MCF 10A (cell line): ENCODE data around the gene ATP6V1C2. TPM values are rescaled to one million over a fixed set of nuclear protein-coding genes. Genes with fewer than 3 reads are reported as not detected.
"Not testable (repeated sequence)": the region's sequence is repeated elsewhere in the genome, so short reads cannot be mapped to it uniquely, and the experiment has no call there.

Source experiments
- BruUV-seq: library from RNA; stranded (reverse); fragments of 400-500 nt; replicated peaks from 2 replicates; lab custom pipeline; 2021; lab: Mats Ljungman, UMichigan
- CTCF ChIA-PET: fragments of 300-600 bp; sonication (Branson Sonifier 250); formaldehyde crosslinking; extraction: SDS; loops from one replicate; lab custom pipeline; 2021; ENCODE audit warnings: antibody characterized with exemption, inconsistent platforms; lab: Yijun Ruan, JAX
- POLR2A ChIA-PET: fragments of 300-600, 350-650 bp; sonication (Branson Sonifier 250); formaldehyde crosslinking; extraction: SDS; loops from one replicate; lab custom pipeline; 2020; ENCODE audit warnings: antibody characterized with exemption, inconsistent platforms; lab: Yijun Ruan, JAX
- DNase-seq: peaks from one replicate; pipeline ENCODE4 v3.0.0-alpha.2; 2018; ENCODE audit not compliant: unreplicated experiment
- H3K27ac Mint-ChIP-seq: one replicate; pipeline ENCODE4 v1.8.0; 2022; ENCODE audit warnings: mild to moderate bottlenecking, low read depth, mixed read lengths; ENCODE audit not compliant: unreplicated experiment
- H3K27me3 Mint-ChIP-seq: one replicate; pipeline ENCODE4 v1.8.0; 2022; ENCODE audit warnings: mixed read lengths; ENCODE audit not compliant: insufficient read depth, unreplicated experiment
- H3K36me3 Mint-ChIP-seq: one replicate; pipeline ENCODE4 v1.8.0; 2022; ENCODE audit warnings: mild to moderate bottlenecking, moderate library complexity, mixed read lengths; ENCODE audit not compliant: insufficient read depth, unreplicated experiment
- H3K4me1 Mint-ChIP-seq: one replicate; pipeline ENCODE4 v1.8.0; 2022; ENCODE audit warnings: mixed read lengths; ENCODE audit not compliant: insufficient read depth, unreplicated experiment
- H3K4me3 Mint-ChIP-seq: one replicate; pipeline ENCODE4 v1.8.0; 2022; ENCODE audit warnings: mild to moderate bottlenecking, moderate library complexity, mixed read lengths; ENCODE audit not compliant: unreplicated experiment
- H3K9me3 Mint-ChIP-seq: one replicate; pipeline ENCODE4 v1.8.0; 2022; ENCODE audit warnings: mixed read lengths; ENCODE audit not compliant: unreplicated experiment
- intact Hi-C: fragments of 100-400 bp; cut with micrococcal nuclease; formaldehyde crosslinking; loops from 2 replicates; pipeline ENCODE4 v1.14.1; 2022
- total RNA-seq: library from RNA; stranded (reverse); gene quantifications from 2 replicates; pipeline ENCODE4 v1.2.3, GENCODE V29; 2022
- TF ChIP-seq, protein P1 (sequence below): fragments of 200-600 bp; IDR thresholded peaks from one replicate; pipeline ENCODE4 v1.8.0; 2022; ENCODE audit warnings: antibody characterized with exemption, mild to moderate bottlenecking; ENCODE audit not compliant: unreplicated experiment

Gene ATP6V1C2
- total RNA-seq, 1 experiment from 2014 or later, result 0.19 TPM

DNA sequence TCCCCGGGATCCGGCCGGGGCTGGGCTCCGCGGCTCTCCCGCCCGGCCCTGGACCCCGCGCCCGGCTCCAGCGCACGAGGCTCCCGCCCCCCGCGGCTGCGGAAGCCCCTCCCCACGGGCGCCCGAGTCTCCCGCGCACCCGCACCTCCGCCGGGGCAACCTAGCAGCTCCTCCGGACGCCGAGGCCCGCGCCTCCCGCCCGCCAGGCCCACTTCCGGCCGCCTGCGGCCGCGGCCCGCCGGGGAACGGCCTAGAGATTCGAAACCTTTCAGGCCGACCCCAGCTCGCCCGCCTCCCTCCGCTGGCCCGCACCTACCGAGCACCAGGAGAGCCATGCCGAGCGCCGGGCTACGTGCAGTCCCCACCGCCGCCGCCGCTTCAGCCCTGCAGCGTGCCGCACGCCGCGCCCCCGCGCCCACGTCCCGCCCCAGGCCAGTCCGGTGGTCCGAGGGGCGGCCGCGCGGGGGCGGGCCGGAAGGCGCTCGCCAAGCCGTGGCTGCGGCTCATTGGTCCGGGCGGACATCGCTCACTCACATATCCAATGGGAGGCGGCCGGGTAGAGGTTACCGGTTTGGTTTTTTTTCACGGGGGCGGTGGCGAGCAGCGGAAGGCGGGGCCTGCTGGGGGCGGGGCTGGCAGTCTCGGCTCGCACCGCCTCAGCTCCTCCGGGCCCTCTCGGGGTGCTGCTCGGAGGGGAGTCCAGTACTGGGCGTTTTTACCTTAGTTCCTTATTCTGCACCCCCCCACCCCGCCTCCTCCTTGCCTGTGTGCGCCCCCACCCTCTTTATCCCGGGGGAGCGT, 91.1 kb downstream of the ATP6V1C2 start, which contains the start of gene PDIA6:
Gene PDIA6, minus strand, starts transcription at position 424 of the 801 bp plus-strand sequence. Its CDS starts 89 bp downstream, at position 335.
- POLR2A ChIA-PET, result interaction anchor here (0.6 to 2.0 kb wide), 16 partner anchors 11 to 957 kb away, joined by 3 to 11 read pairs (median 4); partner anchors contain the start of gene GREB1
- intact Hi-C loops, result no loop called here
- Mint-ChIP-seq H3K27ac (peak within 1 kb of the TSS; percentile 92), H3K27me3 (peaks cover 18% of the 10 kb centered on the region), H3K9me3 (no peaks in the 10 kb centered on the region), H3K36me3 (peaks cover 5% of the 10 kb centered on the region), H3K4me1 (peaks cover 27% of the 10 kb centered on the region), H3K4me3 (peak within 1 kb of the TSS; percentile 84)
- TF ChIP-seq, protein P1, sequence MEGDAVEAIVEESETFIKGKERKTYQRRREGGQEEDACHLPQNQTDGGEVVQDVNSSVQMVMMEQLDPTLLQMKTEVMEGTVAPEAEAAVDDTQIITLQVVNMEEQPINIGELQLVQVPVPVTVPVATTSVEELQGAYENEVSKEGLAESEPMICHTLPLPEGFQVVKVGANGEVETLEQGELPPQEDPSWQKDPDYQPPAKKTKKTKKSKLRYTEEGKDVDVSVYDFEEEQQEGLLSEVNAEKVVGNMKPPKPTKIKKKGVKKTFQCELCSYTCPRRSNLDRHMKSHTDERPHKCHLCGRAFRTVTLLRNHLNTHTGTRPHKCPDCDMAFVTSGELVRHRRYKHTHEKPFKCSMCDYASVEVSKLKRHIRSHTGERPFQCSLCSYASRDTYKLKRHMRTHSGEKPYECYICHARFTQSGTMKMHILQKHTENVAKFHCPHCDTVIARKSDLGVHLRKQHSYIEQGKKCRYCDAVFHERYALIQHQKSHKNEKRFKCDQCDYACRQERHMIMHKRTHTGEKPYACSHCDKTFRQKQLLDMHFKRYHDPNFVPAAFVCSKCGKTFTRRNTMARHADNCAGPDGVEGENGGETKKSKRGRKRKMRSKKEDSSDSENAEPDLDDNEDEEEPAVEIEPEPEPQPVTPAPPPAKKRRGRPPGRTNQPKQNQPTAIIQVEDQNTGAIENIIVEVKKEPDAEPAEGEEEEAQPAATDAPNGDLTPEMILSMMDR, result no peak
- no TSS peak for BruUV-seq
- DNase-seq, result peak; percentile 96
- CTCF ChIA-PET, result interaction anchor here (0.6 to 5.8 kb wide), 9 partner anchors 10 to 312 kb away, joined by 3 to 28 read pairs (median 4); no protein-coding TSS in a partner anchor

DNA sequence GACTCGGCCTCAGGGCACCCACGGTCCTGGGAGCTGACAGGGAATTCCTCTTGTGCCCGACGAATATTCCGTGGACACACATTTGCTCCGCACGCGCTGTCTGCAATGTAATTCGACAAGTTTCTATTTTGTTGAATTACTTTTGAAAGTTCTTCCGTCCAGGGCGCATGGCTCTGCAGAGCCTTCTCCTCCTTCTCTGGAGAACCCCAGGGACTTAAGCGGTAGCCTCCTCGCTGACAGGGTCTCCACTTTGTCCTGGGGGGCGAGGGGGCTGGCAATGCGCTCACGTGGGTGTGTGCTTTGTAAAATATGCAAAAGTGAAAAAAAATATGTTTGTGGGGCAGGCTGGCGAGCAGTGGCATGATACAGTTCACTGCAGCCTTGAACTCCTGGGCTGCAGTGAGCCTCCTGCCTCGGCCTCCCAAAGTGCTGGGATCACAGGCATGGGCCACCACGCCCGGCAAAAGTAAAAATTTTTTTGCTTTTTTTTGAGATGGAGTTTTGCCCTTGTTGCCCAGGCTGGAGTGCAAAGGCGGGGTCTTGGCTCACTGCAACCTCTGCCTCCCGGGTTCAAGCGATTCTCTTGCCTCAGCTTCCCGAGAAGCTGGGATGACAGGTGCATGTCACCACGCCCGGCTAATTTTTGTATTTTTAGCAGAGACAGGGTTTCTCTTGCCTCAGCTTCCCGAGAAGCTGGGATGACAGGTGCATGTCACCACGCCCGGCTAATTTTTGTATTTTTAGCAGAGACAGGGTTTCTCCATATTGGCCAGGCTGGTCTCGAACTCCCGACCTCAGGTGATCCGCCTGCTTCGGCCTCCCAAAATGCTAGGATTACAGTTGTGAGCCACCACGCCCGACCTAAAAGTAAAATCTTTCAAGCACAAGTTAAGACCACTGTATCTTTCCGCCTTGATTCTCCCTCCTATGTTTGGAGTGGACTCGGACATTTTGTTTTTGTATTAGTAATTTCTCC, 92.0 kb downstream of the ATP6V1C2 start:
- Mint-ChIP-seq H3K4me3 (peak overlapping the region; percentile 84), H3K27me3 (peaks cover 18% of the 10 kb centered on the region), H3K4me1 (peaks cover 21% of the 10 kb centered on the region)
- TSS peak; percentile 63 for BruUV-seq
- H3K9me3 Mint-ChIP-seq, intact Hi-C loops, H3K36me3 Mint-ChIP-seq, H3K27ac Mint-ChIP-seq, DNase-seq: not testable (repeated sequence)
- ChIA-PET CTCF (interaction anchor here (0.9 to 5.8 kb wide), 5 partner anchors 10 to 311 kb away, joined by 5 to 28 read pairs (median 5); no protein-coding TSS in a partner anchor), POLR2A (interaction anchor here (0.6 to 2.0 kb wide), 5 partner anchors 10 to 956 kb away, joined by 3 to 10 read pairs (median 4); no protein-coding TSS in a partner anchor)

DNA sequence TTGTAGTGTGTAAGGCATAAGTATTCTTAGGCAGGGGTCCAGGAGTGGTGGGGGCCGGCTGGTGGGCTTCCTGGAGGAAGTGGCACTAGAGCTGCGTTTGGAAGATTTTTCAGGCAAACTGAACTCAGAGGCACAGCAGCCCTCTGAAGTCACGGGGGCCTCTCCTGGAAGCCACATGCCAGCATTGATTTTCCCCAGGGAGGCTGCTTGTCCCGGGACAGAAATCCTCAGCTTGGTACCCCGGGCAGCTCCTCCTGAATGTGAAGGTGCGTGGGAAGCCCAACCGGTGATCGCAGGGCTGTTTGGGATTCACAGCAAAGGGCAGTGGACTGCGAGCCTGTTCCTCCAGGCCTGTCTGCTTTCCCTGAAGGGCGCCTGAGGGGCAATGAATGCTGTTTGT, 92.7 kb downstream of the ATP6V1C2 start:
- peaks cover 20% of the 10 kb centered on the region for H3K4me1 Mint-ChIP-seq
- no peaks in the 10 kb centered on the region for H3K9me3 Mint-ChIP-seq
- intact Hi-C loops, result no loop called here
- TF ChIP-seq, protein P1, result no peak
- no peaks in the 10 kb centered on the region for H3K36me3 Mint-ChIP-seq
- H3K27ac Mint-ChIP-seq, result no peak overlapping the region
- ChIA-PET POLR2A (no interaction called here), CTCF (interaction anchor here (1.4 to 5.8 kb wide), 2 partner anchors 18 to 22 kb away, joined by 11 to 28 read pairs; no protein-coding TSS in a partner anchor)
- DNase-seq, result no peak
- H3K4me3 Mint-ChIP-seq, result no peak overlapping the region
- H3K27me3 Mint-ChIP-seq, result peaks cover 18% of the 10 kb centered on the region
- no TSS peak for BruUV-seq

DNA sequence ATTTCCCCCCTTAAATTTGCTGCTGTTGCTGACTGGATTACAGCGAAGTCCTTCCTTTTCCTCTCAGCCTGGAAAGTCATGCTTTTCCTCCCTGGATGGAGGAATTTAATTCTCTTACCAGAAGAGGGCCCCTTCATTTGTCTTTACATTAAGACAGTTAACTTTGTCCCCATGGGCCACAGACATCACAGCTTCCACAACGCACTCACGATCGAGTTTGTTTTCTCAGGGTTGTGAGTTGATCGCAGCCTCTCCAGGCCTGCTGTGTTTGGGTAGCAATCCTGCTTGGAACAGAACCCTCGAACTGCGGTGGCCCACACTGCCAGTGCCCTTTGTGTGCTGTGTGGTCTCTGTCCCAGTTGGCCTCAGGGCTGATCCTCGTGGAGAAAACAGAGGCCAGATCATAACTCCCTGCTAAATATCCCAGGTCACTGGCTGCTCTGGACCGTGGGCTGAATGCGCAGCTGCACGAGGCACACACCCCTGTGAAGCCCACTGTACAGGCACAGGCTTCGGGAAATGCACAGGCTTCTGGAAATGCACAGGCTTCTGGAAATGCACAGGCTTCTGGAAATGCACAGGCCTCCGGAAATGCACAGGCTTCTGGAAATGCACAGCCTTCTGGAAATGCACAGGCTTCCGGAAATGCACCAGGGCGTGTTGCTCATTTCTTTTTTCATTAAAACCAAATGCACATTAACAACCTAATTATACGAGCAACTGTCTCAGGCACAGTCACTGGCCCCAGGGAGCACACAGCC, 93.3 kb downstream of the ATP6V1C2 start:
- BruUV-seq, result no TSS peak
- intact Hi-C loops, result no loop called here
- no peak for DNase-seq
- TF ChIP-seq, protein P1, result no peak
- POLR2A ChIA-PET, result no interaction called here
- H3K4me3 Mint-ChIP-seq, result no peak overlapping the region
- H3K27me3 Mint-ChIP-seq, result peaks cover 22% of the 10 kb centered on the region
- CTCF ChIA-PET, result interaction anchor here (0.6 to 5.8 kb wide), 3 partner anchors 17 to 244 kb away, joined by 5 to 28 read pairs (median 11); no protein-coding TSS in a partner anchor
- H3K27ac Mint-ChIP-seq, result no peak overlapping the region
- H3K36me3 Mint-ChIP-seq, result no peaks in the 10 kb centered on the region
- H3K9me3 Mint-ChIP-seq, result no peaks in the 10 kb centered on the region
- peaks cover 18% of the 10 kb centered on the region for H3K4me1 Mint-ChIP-seq
